HCT116 (cell line): Measurements from ENCODE around the gene ALK. TPM values are rescaled to one million over a fixed set of nuclear protein-coding genes. Genes with fewer than 3 reads are reported as not detected.

Source experiments
- ATAC-seq: fragments of 200-7000 bp; cut with Tn5 transposase; 2 replicates; pipeline ENCODE4 v1.9.1; 2020; ENCODE audit warnings: mild to moderate bottlenecking, moderate library complexity
- BruUV-seq: library from RNA; stranded (reverse); fragments of 400-500 nt; replicated peaks from 2 replicates; lab custom pipeline; 2021; lab: Mats Ljungman, UMichigan
- CTCF ChIA-PET: fragments of 300-600 bp; sonication (Branson Sonifier 250); formaldehyde crosslinking; loops from one replicate; lab custom pipeline; 2021; ENCODE audit warnings: antibody characterized with exemption; lab: Charles Lee
- POLR2A ChIA-PET: fragments of 300-600, 350-600 bp; sonication (Branson Sonifier 250); formaldehyde crosslinking; loops from one replicate; lab custom pipeline; 2021; ENCODE audit warnings: antibody characterized with exemption; lab: Charles Lee
- RAD21 ChIA-PET, 2 experiments: fragments of 300-600 bp; sonication (Branson Sonifier 250); formaldehyde crosslinking; loops; one replicate each; lab custom pipeline; 2023; ENCODE audit warnings: low total read pairs in 2 of 2; ENCODE audit not compliant: uncharacterized antibody in 2 of 2, unreplicated experiment in 2 of 2, low non-redundant PET in 1 of 2; lab: Charles Lee
- DNase-seq: peaks from one replicate; pipeline ENCODE4 v3.0.0-alpha.2; 2010; ENCODE audit warnings: low read depth, low spot score
- H2AFZ ChIP-seq: fragments of 200-600 bp; shearing (Covaris generic), sonication (generic); 2 replicates; pipeline ENCODE4 v1.6.1; 2017; ENCODE audit warnings: low read depth, mixed run types, mixed read lengths, antibody characterized with exemption, low read length; ENCODE audit not compliant: poor library complexity, severe bottlenecking
- H3K27ac ChIP-seq: 2 replicates; pipeline ENCODE4 v1.5.1; 2012; ENCODE audit warnings: low read depth, low read length
- H3K27me3 ChIP-seq: fragments of 200-600 bp; sonication (generic); 2 replicates; pipeline ENCODE4 v1.6.1; 2016; ENCODE audit warnings: mixed run types, low read length, mixed read lengths; ENCODE audit not compliant: insufficient read depth
- H3K36me3 ChIP-seq, 2 experiments: fragments of 200-500 bp in 1 of 2; fragments of 200-600 bp in 1 of 2; sonication (Bioruptor generic) in 1 of 2; sonication (generic) in 1 of 2; 2 replicates each; pipeline versions ENCODE4 v1.5.1 to v1.6.1; 2014 to 2016; ENCODE audit warnings: low read length in 2 of 2, inconsistent platforms in 1 of 2, mixed read lengths in 1 of 2, mixed run types in 1 of 2; ENCODE audit not compliant: insufficient read depth in 2 of 2, control insufficient read depth in 1 of 2
- H3K4me1 ChIP-seq, 2 experiments: fragments of 200-600 bp in 1 of 2; sonication (generic) in 1 of 2; 2 replicates each; pipeline versions ENCODE4 v1.5.1 to v1.6.1; 2012 to 2017; ENCODE audit warnings: low read length in 2 of 2, inconsistent platforms in 1 of 2, mild to moderate bottlenecking in 1 of 2, mixed read lengths in 1 of 2, mixed run types in 1 of 2, moderate library complexity in 1 of 2; ENCODE audit not compliant: insufficient read depth in 2 of 2, control insufficient read depth in 1 of 2
- H3K4me2 ChIP-seq: fragments of 200-600 bp; sonication (generic); 2 replicates; pipeline ENCODE4 v1.6.1; 2017; ENCODE audit warnings: mixed run types, low read length, mixed read lengths
- H3K4me3 ChIP-seq, 2 experiments: fragments of 200-600 bp in 1 of 2; sonication (generic) in 1 of 2; replicated peaks in 1 of 2; 2 replicates each; pipeline ENCODE4 v1.5.1; 2011 to 2016; ENCODE audit warnings: low read length in 2 of 2, control low read depth in 1 of 2, low read depth in 1 of 2, mild to moderate bottlenecking in 1 of 2, mixed read lengths in 1 of 2, mixed run types in 1 of 2
- H3K79me2 ChIP-seq: fragments of 200-600 bp; sonication (generic); 2 replicates; pipeline ENCODE4 v1.6.1; 2017; ENCODE audit warnings: mild to moderate bottlenecking, mixed run types, low read length, moderate library complexity, mixed read lengths; ENCODE audit not compliant: insufficient read depth
- H3K9ac ChIP-seq: fragments of 200-600 bp; sonication (generic); 2 replicates; pipeline ENCODE4 v1.6.1; 2016; ENCODE audit warnings: low read length, mixed read lengths
- H3K9me2 ChIP-seq: fragments of 200-600 bp; sonication (generic), shearing (Covaris generic); 2 replicates; pipeline ENCODE4 v1.6.1; 2017; ENCODE audit warnings: mixed run types, mild to moderate bottlenecking, moderate library complexity; ENCODE audit not compliant: insufficient read depth
- H3K9me3 ChIP-seq, 2 experiments: fragments of 200-500 bp in 1 of 2; fragments of 200-600 bp in 1 of 2; sonication (Bioruptor generic) in 1 of 2; sonication (generic) in 1 of 2; 2 replicates each; pipeline ENCODE4 v1.6.1; 2014 to 2017; ENCODE audit warnings: low read length in 2 of 2, mixed read lengths in 2 of 2, inconsistent platforms in 1 of 2, low read depth in 1 of 2, mild to moderate bottlenecking in 1 of 2, mixed run types in 1 of 2, moderate library complexity in 1 of 2; ENCODE audit not compliant: control insufficient read depth in 1 of 2, insufficient read depth in 1 of 2
- H4K20me1 ChIP-seq: fragments of 200-600 bp; sonication (generic), shearing (Covaris generic); 2 replicates; pipeline ENCODE4 v1.6.1; 2017; ENCODE audit warnings: mixed run types, mild to moderate bottlenecking, moderate library complexity; ENCODE audit not compliant: insufficient read depth
- CBX3 ChIP-seq: IDR thresholded peaks from 2 replicates; pipeline ENCODE4 v1.6.1; 2012; ENCODE audit warnings: low read depth
- EGR1 ChIP-seq: IDR thresholded peaks from 2 replicates; pipeline ENCODE4 v1.6.1; 2012; ENCODE audit warnings: low read depth
- ELF1 ChIP-seq: IDR thresholded peaks from 2 replicates; pipeline ENCODE4 v1.6.1; 2012; ENCODE audit warnings: low read depth, borderline replicate concordance
- EZH2 ChIP-seq: fragments of 200-600 bp; sonication (generic); IDR thresholded peaks from 2 replicates; pipeline ENCODE4 v1.6.1; 2017; ENCODE audit warnings: antibody characterized with exemption, mixed run types
- EZH2phosphoT487 ChIP-seq: fragments of 200-600 bp; IDR thresholded peaks from 2 replicates; pipeline ENCODE4 v1.6.1; 2018; ENCODE audit warnings: antibody characterized with exemption, borderline replicate concordance
- FOSL1 ChIP-seq: IDR thresholded peaks from 2 replicates; pipeline ENCODE4 v1.6.1; 2012; ENCODE audit warnings: low read depth
- POLR2AphosphoS5 ChIP-seq: IDR thresholded peaks from 2 replicates; pipeline ENCODE4 v1.6.1; 2011; ENCODE audit warnings: mild to moderate bottlenecking, low read depth, low read length, moderate library complexity
- RAD21 ChIP-seq: IDR thresholded peaks from 2 replicates; pipeline ENCODE4 v1.6.1; 2012; ENCODE audit warnings: low read depth, mild to moderate bottlenecking
- SP1 ChIP-seq: IDR thresholded peaks from 2 replicates; pipeline ENCODE4 v1.6.1; 2012; ENCODE audit warnings: low read depth
- SRF ChIP-seq: IDR thresholded peaks from 2 replicates; pipeline ENCODE4 v1.6.1; 2012; ENCODE audit warnings: low read depth
- TCF7L2 ChIP-seq: IDR thresholded peaks from 2 replicates; pipeline ENCODE4 v1.7.0; 2011; ENCODE audit warnings: borderline replicate concordance, inconsistent platforms; ENCODE audit not compliant: insufficient read depth, insufficient read length; ENCODE audit errors: extremely low read depth
- YY1 ChIP-seq: IDR thresholded peaks from 2 replicates; pipeline ENCODE4 v1.6.1; 2011; ENCODE audit warnings: low read length, low read depth, moderate library complexity, mild to moderate bottlenecking; ENCODE audit not compliant: insufficient replicate concordance; ENCODE audit errors: extremely low read depth
- ZFX ChIP-seq: fragments of 450-650 bp; IDR thresholded peaks from 2 replicates; pipeline ENCODE4 v1.6.1; 2017
- ZNF274 ChIP-seq: fragments of 200-500 bp; sonication (Bioruptor generic); IDR thresholded peaks from 2 replicates; pipeline ENCODE4 v1.6.1; 2014; ENCODE audit warnings: mild to moderate bottlenecking, low read depth, low read length, inconsistent platforms
- intact Hi-C: fragments of 100-400 bp; cut with micrococcal nuclease; formaldehyde crosslinking; loops from 2 replicates; pipeline ENCODE4 v1.10.0; 2022
- total RNA-seq: library from RNA; stranded (reverse); gene quantifications from one replicate; pipeline ENCODE4 v1.2.1, GENCODE V29; 2021; ENCODE audit not compliant: unreplicated experiment
- TF ChIP-seq, protein P1 (sequence below): IDR thresholded peaks from 2 replicates; pipeline ENCODE4 v1.6.1; 2012; ENCODE audit warnings: low read depth
- TF ChIP-seq, protein P2 (sequence below): IDR thresholded peaks from 2 replicates; pipeline ENCODE4 v1.6.1; 2012
- TF ChIP-seq, protein P3 (sequence below): IDR thresholded peaks from 2 replicates; pipeline ENCODE4 v1.6.1; 2011; ENCODE audit warnings: mild to moderate bottlenecking, low read length, moderate library complexity; ENCODE audit not compliant: insufficient replicate concordance; ENCODE audit errors: extremely low read depth
- TF ChIP-seq, protein P4 (sequence below), 3 experiments: fragments of 200-600 bp in 1 of 3; sonication (generic) in 1 of 3; IDR thresholded peaks in 2 of 3; conservative IDR thresholded peaks in 1 of 3; 2 replicates each; pipeline ENCODE4 v1.5.1; 2012 to 2017; ENCODE audit warnings: low read depth in 2 of 3, low read length in 2 of 3, antibody characterized with exemption in 1 of 3, borderline replicate concordance in 1 of 3, control low read depth in 1 of 3, mild to moderate bottlenecking in 1 of 3, mixed read lengths in 1 of 3, mixed run types in 1 of 3, moderate library complexity in 1 of 3; ENCODE audit not compliant: insufficient read depth in 1 of 3

ALK gene
- total RNA-seq, 1 experiment from 2014 or later = not detected

DNA sequence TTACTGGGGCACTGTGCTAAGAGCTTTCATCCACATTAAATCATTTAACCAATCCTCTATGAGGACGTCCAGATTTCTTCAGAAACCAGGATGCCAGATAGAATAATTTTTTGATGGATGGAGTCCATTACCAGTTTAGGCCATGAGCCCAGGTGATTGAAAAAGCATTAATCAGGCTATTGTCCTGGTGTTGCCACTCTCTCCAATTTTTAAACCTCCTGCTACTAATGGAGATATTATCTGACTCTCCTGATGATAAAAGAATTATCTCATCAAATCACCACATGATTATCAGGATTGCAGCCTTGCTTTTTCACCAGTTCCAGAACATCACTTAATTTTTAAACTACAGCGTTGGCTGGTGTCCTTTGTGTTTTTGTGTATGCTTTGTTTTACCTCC lies 404.0 kb downstream of the ALK start:
- no TSS peak for BruUV-seq
- H3K27ac ChIP-seq = no peak overlapping the region
- intact Hi-C loops = no loop called here
- H3K79me2 ChIP-seq = no peaks in the 10 kb centered on the region
- ATAC-seq (no peak), DNase-seq (no peak)
- H3K9me3 ChIP-seq = no peaks in the 10 kb centered on the region
- H2AFZ ChIP-seq = no peak overlapping the region
- no peaks in the 10 kb centered on the region for H3K9me2 ChIP-seq
- ChIA-PET CTCF (no interaction called here), POLR2A (no interaction called here), RAD21 (no interaction called here)
- no peaks in the 10 kb centered on the region for H4K20me1 ChIP-seq
- no peak overlapping the region for H3K4me3 ChIP-seq
- TF ChIP-seq SP1 = no peak
- TF ChIP-seq ZNF274 = no peak
- no peak for TF ChIP-seq CBX3
- no peak for TF ChIP-seq TCF7L2
- TF ChIP-seq, protein P1, sequence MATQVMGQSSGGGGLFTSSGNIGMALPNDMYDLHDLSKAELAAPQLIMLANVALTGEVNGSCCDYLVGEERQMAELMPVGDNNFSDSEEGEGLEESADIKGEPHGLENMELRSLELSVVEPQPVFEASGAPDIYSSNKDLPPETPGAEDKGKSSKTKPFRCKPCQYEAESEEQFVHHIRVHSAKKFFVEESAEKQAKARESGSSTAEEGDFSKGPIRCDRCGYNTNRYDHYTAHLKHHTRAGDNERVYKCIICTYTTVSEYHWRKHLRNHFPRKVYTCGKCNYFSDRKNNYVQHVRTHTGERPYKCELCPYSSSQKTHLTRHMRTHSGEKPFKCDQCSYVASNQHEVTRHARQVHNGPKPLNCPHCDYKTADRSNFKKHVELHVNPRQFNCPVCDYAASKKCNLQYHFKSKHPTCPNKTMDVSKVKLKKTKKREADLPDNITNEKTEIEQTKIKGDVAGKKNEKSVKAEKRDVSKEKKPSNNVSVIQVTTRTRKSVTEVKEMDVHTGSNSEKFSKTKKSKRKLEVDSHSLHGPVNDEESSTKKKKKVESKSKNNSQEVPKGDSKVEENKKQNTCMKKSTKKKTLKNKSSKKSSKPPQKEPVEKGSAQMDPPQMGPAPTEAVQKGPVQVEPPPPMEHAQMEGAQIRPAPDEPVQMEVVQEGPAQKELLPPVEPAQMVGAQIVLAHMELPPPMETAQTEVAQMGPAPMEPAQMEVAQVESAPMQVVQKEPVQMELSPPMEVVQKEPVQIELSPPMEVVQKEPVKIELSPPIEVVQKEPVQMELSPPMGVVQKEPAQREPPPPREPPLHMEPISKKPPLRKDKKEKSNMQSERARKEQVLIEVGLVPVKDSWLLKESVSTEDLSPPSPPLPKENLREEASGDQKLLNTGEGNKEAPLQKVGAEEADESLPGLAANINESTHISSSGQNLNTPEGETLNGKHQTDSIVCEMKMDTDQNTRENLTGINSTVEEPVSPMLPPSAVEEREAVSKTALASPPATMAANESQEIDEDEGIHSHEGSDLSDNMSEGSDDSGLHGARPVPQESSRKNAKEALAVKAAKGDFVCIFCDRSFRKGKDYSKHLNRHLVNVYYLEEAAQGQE = no peak
- TF ChIP-seq, protein P2, sequence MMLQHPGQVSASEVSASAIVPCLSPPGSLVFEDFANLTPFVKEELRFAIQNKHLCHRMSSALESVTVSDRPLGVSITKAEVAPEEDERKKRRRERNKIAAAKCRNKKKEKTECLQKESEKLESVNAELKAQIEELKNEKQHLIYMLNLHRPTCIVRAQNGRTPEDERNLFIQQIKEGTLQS = no peak
- TF ChIP-seq, protein P3, sequence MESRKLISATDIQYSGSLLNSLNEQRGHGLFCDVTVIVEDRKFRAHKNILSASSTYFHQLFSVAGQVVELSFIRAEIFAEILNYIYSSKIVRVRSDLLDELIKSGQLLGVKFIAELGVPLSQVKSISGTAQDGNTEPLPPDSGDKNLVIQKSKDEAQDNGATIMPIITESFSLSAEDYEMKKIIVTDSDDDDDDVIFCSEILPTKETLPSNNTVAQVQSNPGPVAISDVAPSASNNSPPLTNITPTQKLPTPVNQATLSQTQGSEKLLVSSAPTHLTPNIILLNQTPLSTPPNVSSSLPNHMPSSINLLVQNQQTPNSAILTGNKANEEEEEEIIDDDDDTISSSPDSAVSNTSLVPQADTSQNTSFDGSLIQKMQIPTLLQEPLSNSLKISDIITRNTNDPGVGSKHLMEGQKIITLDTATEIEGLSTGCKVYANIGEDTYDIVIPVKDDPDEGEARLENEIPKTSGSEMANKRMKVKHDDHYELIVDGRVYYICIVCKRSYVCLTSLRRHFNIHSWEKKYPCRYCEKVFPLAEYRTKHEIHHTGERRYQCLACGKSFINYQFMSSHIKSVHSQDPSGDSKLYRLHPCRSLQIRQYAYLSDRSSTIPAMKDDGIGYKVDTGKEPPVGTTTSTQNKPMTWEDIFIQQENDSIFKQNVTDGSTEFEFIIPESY = no peak
- TF ChIP-seq EZH2 = no peak
- no peak for TF ChIP-seq RAD21
- no peak for TF ChIP-seq SRF
- no peak for TF ChIP-seq ELF1
- TF ChIP-seq EGR1 = no peak
- TF ChIP-seq FOSL1 = no peak
- TF ChIP-seq, protein P4, sequence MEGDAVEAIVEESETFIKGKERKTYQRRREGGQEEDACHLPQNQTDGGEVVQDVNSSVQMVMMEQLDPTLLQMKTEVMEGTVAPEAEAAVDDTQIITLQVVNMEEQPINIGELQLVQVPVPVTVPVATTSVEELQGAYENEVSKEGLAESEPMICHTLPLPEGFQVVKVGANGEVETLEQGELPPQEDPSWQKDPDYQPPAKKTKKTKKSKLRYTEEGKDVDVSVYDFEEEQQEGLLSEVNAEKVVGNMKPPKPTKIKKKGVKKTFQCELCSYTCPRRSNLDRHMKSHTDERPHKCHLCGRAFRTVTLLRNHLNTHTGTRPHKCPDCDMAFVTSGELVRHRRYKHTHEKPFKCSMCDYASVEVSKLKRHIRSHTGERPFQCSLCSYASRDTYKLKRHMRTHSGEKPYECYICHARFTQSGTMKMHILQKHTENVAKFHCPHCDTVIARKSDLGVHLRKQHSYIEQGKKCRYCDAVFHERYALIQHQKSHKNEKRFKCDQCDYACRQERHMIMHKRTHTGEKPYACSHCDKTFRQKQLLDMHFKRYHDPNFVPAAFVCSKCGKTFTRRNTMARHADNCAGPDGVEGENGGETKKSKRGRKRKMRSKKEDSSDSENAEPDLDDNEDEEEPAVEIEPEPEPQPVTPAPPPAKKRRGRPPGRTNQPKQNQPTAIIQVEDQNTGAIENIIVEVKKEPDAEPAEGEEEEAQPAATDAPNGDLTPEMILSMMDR (IDR thresholded peaks at IDR 0.05 in 2 of 3, conservative IDR thresholded peaks at IDR 0.05 in 1 of 3; ENCODE audit: borderline replicate concordance in 1 of 3, insufficient read depth in 1 of 3, low read depth in 2 of 3, low read length in 2 of 3) = no peak
- no peak for TF ChIP-seq ZFX
- TF ChIP-seq YY1 = no peak
- TF ChIP-seq POLR2AphosphoS5 = no peak
- no peak for TF ChIP-seq EZH2phosphoT487
- H3K27me3 ChIP-seq = peaks cover 57% of the 10 kb centered on the region
- no peaks in the 10 kb centered on the region for H3K4me1 ChIP-seq
- no peak overlapping the region for H3K9ac ChIP-seq
- no peak overlapping the region for H3K4me2 ChIP-seq
- no peaks in the 10 kb centered on the region for H3K36me3 ChIP-seq
